ENCODE measurements around the gene CDH4.

The CDH4 gene

DNA sequence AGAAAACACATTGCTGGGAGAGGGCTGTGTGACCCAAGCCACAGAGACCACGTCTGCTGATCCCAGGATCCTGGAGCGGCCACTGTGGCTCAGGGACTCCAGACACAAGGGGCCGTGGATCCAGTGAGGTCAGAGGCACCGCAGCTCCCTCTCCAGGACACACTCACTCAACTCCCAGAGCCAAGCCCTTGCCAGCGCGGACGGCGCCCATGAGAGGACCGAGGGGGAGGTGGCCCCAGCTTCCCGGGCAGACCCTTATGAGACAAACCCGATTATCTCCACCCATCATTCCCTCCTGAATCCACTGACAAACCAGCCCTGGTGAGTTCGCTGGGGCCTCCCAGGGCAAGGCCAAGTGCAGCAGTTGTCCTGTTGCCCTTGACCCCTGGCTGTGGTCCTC is 612.4 kb downstream of the CDH4 start:
- DNase-seq (ENCODE audit: low read depth in 1 of 2, low spot score in 1 of 2): no peak

- no peak for DNase-seq (ENCODE audit: low read depth in 1 of 2, low spot score in 1 of 2)
Measured at GRCh38 chr20:61865353-61865752, 613.3 kb downstream of the CDH4 start.

DNA sequence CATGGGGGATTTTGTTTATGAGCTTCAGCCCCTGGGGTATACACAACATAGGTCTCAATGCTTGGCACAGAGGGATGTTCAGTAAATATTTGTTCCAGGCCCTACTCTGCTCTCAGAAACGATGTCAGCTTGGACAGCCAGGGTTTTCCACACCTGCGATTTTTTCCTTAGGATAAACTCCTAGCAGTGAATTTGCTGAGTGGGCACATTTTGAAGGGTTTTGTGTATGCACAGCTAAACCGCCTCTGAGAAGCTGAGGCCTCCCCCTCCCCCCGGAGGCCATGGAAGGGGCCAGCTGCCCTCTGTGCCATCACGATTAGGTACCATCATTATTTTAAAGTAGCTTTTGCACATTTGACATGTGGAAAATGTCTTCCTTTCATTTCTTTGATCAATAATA is 614.1 kb downstream of the CDH4 start:
- no peak for DNase-seq (ENCODE audit: low read depth in 1 of 2, low spot score in 1 of 2)

- DNase-seq (ENCODE audit: low read depth in 1 of 2, low spot score in 1 of 2): no peak
Measured at GRCh38 chr20:61868006-61868405, 615.9 kb downstream of the CDH4 start.

DNA sequence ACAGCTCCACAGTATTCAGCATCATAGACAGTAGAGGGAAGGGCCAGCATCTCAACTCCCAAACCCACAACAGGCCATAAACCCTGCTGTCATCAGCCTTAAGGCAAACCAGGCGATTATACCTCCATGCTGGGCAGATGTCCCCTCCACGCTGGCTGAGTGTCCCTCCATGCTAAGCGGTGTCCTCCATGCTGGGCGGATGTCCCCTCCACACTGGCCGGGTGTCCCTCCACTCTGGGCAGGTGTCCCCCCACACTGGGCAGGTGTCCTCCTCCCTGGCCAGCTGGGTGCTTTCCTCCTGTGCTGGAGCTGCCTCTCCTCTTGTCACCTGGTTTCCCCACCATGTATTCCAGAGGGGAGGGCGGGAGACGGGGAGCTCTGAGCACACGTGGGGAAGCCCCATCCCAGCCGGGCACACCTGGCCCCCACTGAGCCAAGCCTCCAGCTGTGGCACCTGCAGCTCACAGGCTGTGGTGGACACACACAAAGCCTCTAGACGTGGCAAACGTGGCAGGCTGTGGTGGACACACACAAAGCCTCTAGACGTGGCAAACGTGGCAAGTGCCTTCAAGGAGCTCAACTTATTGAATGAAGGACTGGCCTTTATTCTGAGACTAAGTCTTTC is 616.5 kb downstream of the CDH4 start:
- DNase-seq (ENCODE audit: low read depth in 1 of 2, low spot score in 1 of 2): no peak

DNA sequence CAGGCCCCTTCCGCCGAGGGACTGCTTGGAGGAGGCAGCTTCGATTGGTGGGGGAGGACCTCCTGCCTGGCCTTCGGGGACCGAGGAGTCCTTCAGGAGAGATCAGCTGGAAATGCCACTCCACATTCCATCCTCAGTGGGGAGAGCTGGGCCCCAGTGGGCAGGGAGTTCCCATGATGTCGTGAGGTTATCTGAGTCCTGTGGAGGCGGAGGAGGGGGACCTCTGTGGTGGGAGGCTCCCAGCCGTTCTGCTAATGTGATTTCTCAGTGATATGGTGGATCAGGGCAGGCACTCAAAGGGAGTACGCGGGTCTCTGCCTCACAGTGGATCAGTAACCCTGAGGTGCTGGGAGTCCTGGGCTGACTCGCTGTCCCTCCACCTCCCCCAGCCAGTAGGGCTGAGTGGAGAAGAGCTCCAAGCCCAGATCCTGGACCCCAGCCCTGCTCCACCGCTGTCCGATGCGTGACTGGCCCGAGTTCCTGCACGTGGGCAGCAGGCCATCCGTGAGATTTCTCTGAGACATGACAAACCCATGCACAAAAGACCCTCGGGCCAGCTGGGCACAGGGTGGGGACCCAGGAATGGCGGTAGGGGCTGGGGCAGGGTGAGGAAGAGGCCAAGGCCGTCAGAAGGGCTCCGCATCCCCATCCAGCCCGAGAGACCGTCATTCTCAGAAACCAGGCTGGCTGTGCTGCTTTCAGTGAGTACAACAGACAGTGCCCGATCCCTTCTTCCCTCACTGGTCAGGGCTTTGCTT is 617.9 kb downstream of the CDH4 start:
- no peak for DNase-seq (ENCODE audit: low read depth in 1 of 2, low spot score in 1 of 2)

DNA sequence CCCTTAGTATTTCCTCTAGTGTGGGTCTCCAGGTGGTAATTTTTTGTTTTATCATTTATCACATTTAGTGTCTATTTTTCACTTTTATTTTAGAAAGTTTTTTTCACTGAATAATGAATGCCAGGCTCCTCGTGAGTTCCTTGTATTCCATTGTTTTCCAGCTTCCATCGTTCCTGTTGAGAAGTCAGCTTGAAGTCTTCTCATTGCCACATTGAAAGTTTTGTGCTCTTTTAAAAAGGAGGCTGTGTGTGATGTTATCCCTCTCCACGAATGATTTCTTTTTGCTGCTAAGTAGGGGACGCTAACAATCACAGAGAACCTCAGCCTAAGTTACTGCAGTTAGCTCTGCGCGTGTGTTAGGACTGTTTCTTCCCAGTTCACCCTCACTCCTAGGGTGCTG is 619.1 kb downstream of the CDH4 start:
- DNase-seq (ENCODE audit: low read depth in 1 of 2, low spot score in 1 of 2): no peak

DNA sequence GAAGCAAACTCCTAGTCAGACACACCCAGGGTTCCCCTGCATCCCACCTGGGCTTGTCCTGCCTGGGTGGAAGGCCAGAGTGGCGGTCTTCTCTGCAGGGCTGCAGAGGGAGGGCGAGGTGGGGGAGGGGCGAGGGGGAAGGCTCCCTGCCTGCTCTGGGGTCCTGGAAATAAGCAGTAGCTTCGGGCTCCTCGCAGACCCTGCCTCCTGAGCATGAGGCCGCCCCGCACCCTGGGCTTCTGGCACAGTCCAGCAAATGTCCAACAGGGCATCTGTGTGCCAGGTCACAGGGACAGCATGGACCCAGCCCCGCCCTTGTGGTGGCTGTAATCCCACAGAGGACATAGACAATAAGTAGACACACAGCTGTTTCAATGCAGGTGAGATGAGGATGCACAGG is 619.9 kb downstream of the CDH4 start:
- DNase-seq (ENCODE audit: low read depth in 1 of 2, low spot score in 1 of 2): no peak

- DNase-seq (ENCODE audit: low read depth in 1 of 2, low spot score in 1 of 2): no peak
Measured at GRCh38 chr20:61872371-61872900, 620.4 kb downstream of the CDH4 start.

DNA sequence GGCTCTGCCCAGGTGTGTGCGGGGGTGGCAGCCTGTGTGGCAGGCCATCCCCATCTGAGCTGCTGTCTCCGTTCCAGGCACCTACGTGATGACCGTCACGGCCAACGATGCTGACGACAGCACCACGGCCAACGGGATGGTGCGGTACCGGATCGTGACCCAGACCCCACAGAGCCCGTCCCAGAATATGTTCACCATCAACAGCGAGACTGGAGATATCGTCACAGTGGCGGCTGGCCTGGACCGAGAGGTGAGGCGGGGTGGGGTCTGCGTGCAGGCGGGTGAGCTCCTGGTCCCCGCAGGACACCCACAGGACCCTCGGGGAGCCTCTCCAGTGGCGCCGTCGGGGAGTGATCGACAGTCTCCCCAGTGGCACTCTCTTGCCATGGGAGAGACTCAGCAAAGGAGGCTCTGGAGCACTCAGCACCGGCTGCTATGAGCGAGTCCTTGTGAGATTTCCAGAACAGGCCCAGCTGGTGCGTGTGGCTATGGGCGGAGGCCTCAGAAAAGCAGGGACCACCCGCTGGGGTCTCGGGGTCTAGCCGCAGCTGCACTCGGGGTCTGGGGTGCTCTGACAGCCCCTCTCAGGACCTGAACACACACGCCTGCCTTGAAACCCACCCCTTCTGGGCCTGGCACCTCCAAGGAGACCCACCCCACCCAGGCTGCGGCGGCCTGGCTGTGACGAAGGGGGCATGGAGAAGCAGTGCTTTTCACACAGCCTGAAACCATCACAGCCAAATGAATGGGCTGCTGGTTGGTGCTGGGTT is 621.8 kb downstream of the CDH4 start:
- no peak for DNase-seq (ENCODE audit: low read depth in 1 of 2, low spot score in 1 of 2)

GRCh38 chr20:61874421-61875068 is 622.5 kb downstream of the CDH4 start:
- DNase-seq (ENCODE audit: low read depth in 1 of 2, low spot score in 1 of 2): no peak

GRCh38 chr20:61875221-61875885 is 623.3 kb downstream of the CDH4 start:
- DNase-seq (ENCODE audit: low read depth in 1 of 2, low spot score in 1 of 2): no peak

GRCh38 chr20:61875996-61876395 is 623.9 kb downstream of the CDH4 start:
- DNase-seq (ENCODE audit: low read depth in 1 of 2, low spot score in 1 of 2): no peak

- DNase-seq (ENCODE audit: low read depth in 1 of 2, low spot score in 1 of 2): no peak
Measured at GRCh38 chr20:61876952-61877728, 625.1 kb downstream of the CDH4 start.

DNA sequence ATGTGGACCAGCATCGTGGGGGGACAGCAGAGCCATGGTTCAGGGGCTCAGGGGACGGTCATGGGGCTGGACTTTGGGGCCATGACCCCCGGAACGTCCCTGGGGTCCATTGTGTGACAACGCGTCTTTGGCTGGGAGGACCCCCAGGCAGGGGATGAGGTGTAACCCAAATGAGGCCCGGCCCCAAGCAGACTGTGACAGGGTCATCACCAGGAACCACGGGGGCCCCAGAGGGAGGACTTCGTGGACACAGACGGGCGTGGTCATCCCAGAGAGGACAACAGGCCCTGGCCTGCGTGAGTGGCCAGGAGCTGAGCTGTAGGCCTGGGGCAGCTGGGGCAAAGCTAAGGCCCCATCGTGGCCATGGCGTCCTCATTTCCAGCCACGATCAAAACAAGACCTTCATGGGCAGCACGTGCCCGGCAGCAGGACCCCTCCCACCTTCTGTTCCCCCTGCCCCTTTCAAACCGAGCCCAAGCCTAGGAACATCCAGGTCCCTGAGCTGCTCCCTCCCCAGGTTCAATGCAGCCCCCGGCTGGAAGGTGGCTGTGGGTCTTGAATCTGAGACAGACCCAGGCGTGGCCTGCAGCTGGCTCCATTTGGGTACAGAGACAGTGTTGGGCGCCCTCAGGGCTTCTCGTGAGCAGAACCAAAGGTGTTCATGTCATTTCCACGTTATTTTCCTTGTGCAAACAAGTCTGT is 625.9 kb downstream of the CDH4 start:
- no peak for DNase-seq (ENCODE audit: low read depth in 1 of 2, low spot score in 1 of 2)

DNA sequence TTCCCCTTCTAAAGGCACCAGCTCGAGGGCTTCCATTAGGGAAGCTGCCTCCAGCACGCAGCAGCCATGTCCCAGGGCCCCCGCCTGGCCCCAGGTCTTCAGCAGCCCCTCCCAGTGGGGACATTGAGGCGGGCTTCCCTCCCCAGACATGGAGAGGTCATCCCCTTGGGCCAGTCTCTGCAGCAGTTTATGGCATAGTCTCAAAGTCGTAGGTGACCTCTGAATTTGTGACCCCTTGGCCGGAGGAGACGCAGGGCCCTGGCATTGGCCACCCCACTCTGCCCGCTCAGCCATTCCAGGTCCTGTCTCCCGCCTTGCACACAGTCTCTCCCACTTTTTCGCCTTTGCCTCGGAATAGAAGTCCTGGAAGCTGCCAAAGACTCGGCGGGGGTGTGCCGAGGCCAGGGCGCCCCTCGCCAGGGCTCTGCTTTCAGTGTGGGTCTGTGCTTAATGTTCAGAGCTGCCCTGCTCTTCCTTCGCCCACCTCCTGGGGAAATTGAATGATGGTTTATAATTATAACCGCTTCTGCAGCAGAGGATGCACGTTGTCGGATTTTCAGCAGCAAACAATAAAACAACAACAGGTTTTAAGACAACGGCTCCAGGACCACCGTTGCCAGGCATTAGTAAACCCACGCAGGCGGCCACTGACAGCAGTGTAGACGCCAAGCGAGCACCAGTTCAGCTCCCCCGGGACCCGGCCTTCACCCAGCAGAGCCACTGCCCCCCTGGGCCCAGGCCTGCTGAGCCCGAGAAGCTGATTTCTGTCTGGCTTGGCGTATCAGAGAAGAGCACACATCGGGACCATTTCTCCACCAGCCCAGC is 626.6 kb downstream of the CDH4 start:
- no peak for DNase-seq (ENCODE audit: low read depth in 1 of 2, low spot score in 1 of 2)

DNA sequence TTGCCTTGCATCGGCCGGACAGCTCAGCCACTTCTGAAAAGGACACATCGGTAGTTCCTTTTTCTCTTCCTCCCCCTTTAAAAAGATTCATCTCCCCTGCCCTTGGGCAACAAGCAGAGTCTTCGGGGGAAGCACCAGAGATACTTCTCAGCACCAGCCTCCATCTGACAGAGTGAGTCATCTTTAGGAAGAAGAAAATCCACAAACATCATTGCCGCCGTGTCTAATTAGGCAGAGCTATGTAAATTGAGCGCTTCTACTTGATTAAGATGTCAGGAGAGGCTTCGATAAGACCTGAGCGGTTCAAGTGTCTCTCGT is 627.2 kb downstream of the CDH4 start:
- no peak for DNase-seq (ENCODE audit: low read depth in 1 of 2, low spot score in 1 of 2)

- no peak for DNase-seq (ENCODE audit: low read depth in 1 of 2, low spot score in 1 of 2)
Measured at GRCh38 chr20:61879694-61880093, 627.6 kb downstream of the CDH4 start.

GRCh38 chr20:61880706-61881105 is 628.6 kb downstream of the CDH4 start:
- no peak for DNase-seq (ENCODE audit: low read depth in 1 of 2, low spot score in 1 of 2)

All from stimulated activated CD4-positive, alpha-beta T cell treated with anti-CD3 and anti-CD28 coated beads, Interleukin-15, amount 100 ng/mL, for 1 hour (primary cell).